ENCODE measurements around the gene SGSM1. TPM values are rescaled to one million over a fixed set of nuclear protein-coding genes. Genes with fewer than 3 reads are reported as not detected.

The SGSM1 gene
- total RNA-seq, 2 donors from 2014 or later = 13.9 to 14.9 TPM

GRCh38 chr22:24876700-24877099 lies 70.7 kb downstream of the SGSM1 start:
- Histone ChIP-seq H3K9me3 (no peaks in the 10 kb centered on the region), H3K27ac (no peak overlapping the region), H3K4me1 (no peaks in the 10 kb centered on the region), H3K27me3 (no peaks in the 10 kb centered on the region), H3K4me3 (no peak overlapping the region), H3K36me3 (peaks cover 29% of the 10 kb centered on the region)
- no peak for TF ChIP-seq CTCF (IDR thresholded peaks at IDR 0.05)
- no peak for DNase-seq (ENCODE audit: low spot score)

GRCh38 chr22:24878969-24879368 lies 73.0 kb downstream of the SGSM1 start:
- no peak for TF ChIP-seq CTCF (IDR thresholded peaks at IDR 0.05)
- H3K36me3 ChIP-seq = peaks cover 30% of the 10 kb centered on the region
- no peak overlapping the region for H3K27ac ChIP-seq
- no peaks in the 10 kb centered on the region for H3K27me3 ChIP-seq
- DNase-seq (ENCODE audit: low spot score) = no peak
- no peaks in the 10 kb centered on the region for H3K4me1 ChIP-seq
- H3K9me3 ChIP-seq = no peaks in the 10 kb centered on the region
- H3K4me3 ChIP-seq = no peak overlapping the region

GRCh38 chr22:24883432-24883831 lies 77.4 kb downstream of the SGSM1 start:
- no peak for DNase-seq (ENCODE audit: low spot score)
- peaks cover 41% of the 10 kb centered on the region for H3K36me3 ChIP-seq
- no peaks in the 10 kb centered on the region for H3K4me1 ChIP-seq
- H3K27me3 ChIP-seq = no peaks in the 10 kb centered on the region
- TF ChIP-seq CTCF (IDR thresholded peaks at IDR 0.05) = no peak
- H3K9me3 ChIP-seq = no peaks in the 10 kb centered on the region
- H3K27ac ChIP-seq = no peak overlapping the region
- no peak overlapping the region for H3K4me3 ChIP-seq

- no peaks in the 10 kb centered on the region for H3K4me1 ChIP-seq
- no peak for TF ChIP-seq CTCF (IDR thresholded peaks at IDR 0.05)
These were observed 81.2 kb downstream of the SGSM1 start for GRCh38 chr22:24887260-24887659.

GRCh38 chr22:24893341-24894070 lies 87.5 kb downstream of the SGSM1 start:
- TF ChIP-seq CTCF (IDR thresholded peaks at IDR 0.05) = no peak
- Histone ChIP-seq H3K27me3 (no peaks in the 10 kb centered on the region), H3K4me3 (peak overlapping the region in 1 of 2 donors; percentile 15)

More at GRCh38 chr22:24887260-24887659, 81.2 kb downstream of the SGSM1 start:
- DNase-seq (ENCODE audit: low spot score) = no peak
- Histone ChIP-seq H3K9me3 (no peaks in the 10 kb centered on the region), H3K36me3 (peaks cover 28% of the 10 kb centered on the region), H3K27ac (no peak overlapping the region), H3K4me3 (no peak overlapping the region), H3K27me3 (no peaks in the 10 kb centered on the region)

More at GRCh38 chr22:24893341-24894070, 87.5 kb downstream of the SGSM1 start:
- Histone ChIP-seq H3K27ac (peak overlapping the region; percentile 84 to 89), H3K9me3 (no peaks in the 10 kb centered on the region), H3K4me1 (peaks cover 0 to 20% of the 10 kb centered on the region in 2 donors), H3K36me3 (peaks cover 5% of the 10 kb centered on the region)
- no peak for DNase-seq (ENCODE audit: low spot score)
